NCI-H1694 treated with DMSO at 0.1 percent for 48 hours (cell line): Measurements from ENCODE around the gene ARL17B.
"Not testable (repeated sequence)": the region's sequence is repeated elsewhere in the genome, so short reads cannot be mapped to it uniquely, and the experiment has no call there.

Experiments
- DNase-seq: peaks from one replicate; lab custom pipeline; 2025; lab: John Stamatoyannopoulos, UW

The ARL17B gene

GRCh38 chr17:46249153-46249552 lies 112.4 kb downstream of the ARL17B start:
- DNase-seq, result not testable (repeated sequence)

GRCh38 chr17:46244949-46245768 lies 116.4 kb downstream of the ARL17B start:
- DNase-seq, result not testable (repeated sequence)

GRCh38 chr17:46244339-46244913 lies 117.1 kb downstream of the ARL17B start:
- not testable (repeated sequence) for DNase-seq

- DNase-seq, result not testable (repeated sequence)
Observed at GRCh38 chr17:46243928-46244327, 117.6 kb downstream of the ARL17B start.

GRCh38 chr17:46243505-46243904 lies 118.1 kb downstream of the ARL17B start:
- DNase-seq, result not testable (repeated sequence)

- DNase-seq, result not testable (repeated sequence)
Observed at GRCh38 chr17:46231359-46231758, 130.2 kb downstream of the ARL17B start.

- DNase-seq, result peak; percentile 97
Observed at GRCh38 chr17:46225274-46225794, 136.2 kb downstream of the ARL17B start.

- not testable (repeated sequence) for DNase-seq
Observed at GRCh38 chr17:46224864-46225263, 136.7 kb downstream of the ARL17B start.
